Measurements from ENCODE around the gene ST8SIA6. TPM values are rescaled to one million over a fixed set of nuclear protein-coding genes. Genes with fewer than 3 reads are reported as not detected.

ST8SIA6 gene
- total and polyA plus RNA-seq, 9 of the 15 experiments (the other 6 are each of a cell fraction or from before 2014, with no cell fraction given) = 0.69 to 6.7 (median 5.0) TPM

DNA sequence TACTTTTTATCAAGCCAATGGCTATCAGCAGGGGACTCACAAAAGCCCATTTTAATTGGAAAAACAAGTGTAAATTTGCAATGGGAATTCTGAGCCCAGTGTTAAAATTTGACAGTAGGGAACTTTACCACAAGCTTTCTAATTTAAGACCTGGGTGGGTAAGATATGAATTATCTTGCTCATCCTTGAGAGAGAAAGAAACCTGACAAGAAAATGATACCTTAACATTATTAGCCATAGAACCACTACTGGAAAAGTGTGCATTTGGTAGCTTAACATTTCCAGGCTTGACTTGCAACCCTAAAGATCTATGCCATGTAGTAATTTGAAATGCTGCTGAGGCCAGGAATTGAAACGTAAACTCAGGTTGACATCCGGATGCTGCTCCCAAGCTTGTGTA, 2.7 kb upstream of the ST8SIA6 start (continued):
- TF ChIP-seq, protein P1, sequence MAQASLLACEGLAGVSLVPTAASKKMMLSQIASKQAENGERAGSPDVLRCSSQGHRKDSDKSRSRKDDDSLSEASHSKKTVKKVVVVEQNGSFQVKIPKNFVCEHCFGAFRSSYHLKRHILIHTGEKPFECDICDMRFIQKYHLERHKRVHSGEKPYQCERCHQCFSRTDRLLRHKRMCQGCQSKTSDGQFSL (CRISPR knock-in tag; IDR thresholded peaks at IDR 0.05) = no peak
- TF ChIP-seq, protein P1 (tag; IDR thresholded peaks at IDR 0.05) = no peak
- TF ChIP-seq SRF (CRISPR knock-in tag; IDR thresholded peaks at IDR 0.05) (no peak), ELF4 (CRISPR knock-in tag; IDR thresholded peaks at IDR 0.05) (no peak), ZNF12 (CRISPR knock-in tag; IDR thresholded peaks at IDR 0.05) (no peak), XRCC3 (IDR thresholded peaks at IDR 0.05) (no peak), SIN3B (IDR thresholded peaks at IDR 0.05; ENCODE audit: low read depth) (no peak), BRD4 (IDR thresholded peaks at IDR 0.05) (no peak), DPF2 (IDR thresholded peaks at IDR 0.05) (peak; percentile 80), SRSF9 (IDR thresholded peaks at IDR 0.05; ENCODE audit: borderline replicate concordance, low read depth, low read length) (no peak), SMARCA4 (IDR thresholded peaks at IDR 0.05) (peak; percentile 82), SP1 (CRISPR knock-in tag; IDR thresholded peaks at IDR 0.05) (no peak), ZNF444 (CRISPR knock-in tag; IDR thresholded peaks at IDR 0.05) (no peak), HSF4 (CRISPR knock-in tag; IDR thresholded peaks at IDR 0.05; ENCODE audit: borderline replicate concordance) (no peak), MTA2 (IDR thresholded peaks at IDR 0.05; ENCODE audit: low read depth) (peak; percentile 77), KLF13 (tag; IDR thresholded peaks at IDR 0.05; ENCODE audit: borderline replicate concordance, low read depth) (no peak), ATF7 (IDR thresholded peaks at IDR 0.05) (0 out of 2 replicates have a peak, but pooled peaks have one; percentile 10), TAL1 (IDR thresholded peaks at IDR 0.05) (peak; percentile 89), ZNF408 (CRISPR knock-in tag; IDR thresholded peaks at IDR 0.05; ENCODE audit: low read depth) (no peak)
- TF ChIP-seq, protein P2, sequence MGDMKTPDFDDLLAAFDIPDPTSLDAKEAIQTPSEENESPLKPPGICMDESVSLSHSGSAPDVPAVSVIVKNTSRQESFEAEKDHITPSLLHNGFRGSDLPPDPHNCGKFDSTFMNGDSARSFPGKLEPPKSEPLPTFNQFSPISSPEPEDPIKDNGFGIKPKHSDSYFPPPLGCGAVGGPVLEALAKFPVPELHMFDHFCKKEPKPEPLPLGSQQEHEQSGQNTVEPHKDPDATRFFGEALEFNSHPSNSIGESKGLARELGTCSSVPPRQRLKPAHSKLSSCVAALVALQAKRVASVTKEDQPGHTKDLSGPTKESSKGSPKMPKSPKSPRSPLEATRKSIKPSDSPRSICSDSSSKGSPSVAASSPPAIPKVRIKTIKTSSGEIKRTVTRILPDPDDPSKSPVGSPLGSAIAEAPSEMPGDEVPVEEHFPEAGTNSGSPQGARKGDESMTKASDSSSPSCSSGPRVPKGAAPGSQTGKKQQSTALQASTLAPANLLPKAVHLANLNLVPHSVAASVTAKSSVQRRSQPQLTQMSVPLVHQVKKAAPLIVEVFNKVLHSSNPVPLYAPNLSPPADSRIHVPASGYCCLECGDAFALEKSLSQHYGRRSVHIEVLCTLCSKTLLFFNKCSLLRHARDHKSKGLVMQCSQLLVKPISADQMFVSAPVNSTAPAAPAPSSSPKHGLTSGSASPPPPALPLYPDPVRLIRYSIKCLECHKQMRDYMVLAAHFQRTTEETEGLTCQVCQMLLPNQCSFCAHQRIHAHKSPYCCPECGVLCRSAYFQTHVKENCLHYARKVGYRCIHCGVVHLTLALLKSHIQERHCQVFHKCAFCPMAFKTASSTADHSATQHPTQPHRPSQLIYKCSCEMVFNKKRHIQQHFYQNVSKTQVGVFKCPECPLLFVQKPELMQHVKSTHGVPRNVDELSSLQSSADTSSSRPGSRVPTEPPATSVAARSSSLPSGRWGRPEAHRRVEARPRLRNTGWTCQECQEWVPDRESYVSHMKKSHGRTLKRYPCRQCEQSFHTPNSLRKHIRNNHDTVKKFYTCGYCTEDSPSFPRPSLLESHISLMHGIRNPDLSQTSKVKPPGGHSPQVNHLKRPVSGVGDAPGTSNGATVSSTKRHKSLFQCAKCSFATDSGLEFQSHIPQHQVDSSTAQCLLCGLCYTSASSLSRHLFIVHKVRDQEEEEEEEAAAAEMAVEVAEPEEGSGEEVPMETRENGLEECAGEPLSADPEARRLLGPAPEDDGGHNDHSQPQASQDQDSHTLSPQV (IDR thresholded peaks at IDR 0.05) = peak; percentile 53; the same call in 1 of the 2 replicates
- TF ChIP-seq, protein P3, sequence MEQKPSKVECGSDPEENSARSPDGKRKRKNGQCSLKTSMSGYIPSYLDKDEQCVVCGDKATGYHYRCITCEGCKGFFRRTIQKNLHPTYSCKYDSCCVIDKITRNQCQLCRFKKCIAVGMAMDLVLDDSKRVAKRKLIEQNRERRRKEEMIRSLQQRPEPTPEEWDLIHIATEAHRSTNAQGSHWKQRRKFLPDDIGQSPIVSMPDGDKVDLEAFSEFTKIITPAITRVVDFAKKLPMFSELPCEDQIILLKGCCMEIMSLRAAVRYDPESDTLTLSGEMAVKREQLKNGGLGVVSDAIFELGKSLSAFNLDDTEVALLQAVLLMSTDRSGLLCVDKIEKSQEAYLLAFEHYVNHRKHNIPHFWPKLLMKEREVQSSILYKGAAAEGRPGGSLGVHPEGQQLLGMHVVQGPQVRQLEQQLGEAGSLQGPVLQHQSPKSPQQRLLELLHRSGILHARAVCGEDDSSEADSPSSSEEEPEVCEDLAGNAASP (IDR thresholded peaks at IDR 0.05) = no peak

All from K562 (cell line).